ENCODE measurements around the gene PLPP1. TPM values are rescaled to one million over a fixed set of nuclear protein-coding genes. Genes with fewer than 3 reads are reported as not detected.
A peak's percentile ranks its signal among the peaks of the same experiment; 100 is the strongest.

Gene PLPP1
- total and polyA plus RNA-seq, 2 experiments from 2014 or later: 39.1 to 97.1 TPM

- TF ChIP-seq ZNF462 (CRISPR knock-in tag; IDR thresholded peaks at IDR 0.05) (no peak), ETS1 (IDR thresholded peaks at IDR 0.05) (no peak), CTCF (conservative IDR thresholded peaks at IDR 0.05; ENCODE audit: low read depth in 2 of 2) (no peak), EZH2 (IDR thresholded peaks at IDR 0.05; ENCODE audit: low read depth, unreplicated experiment) (no peak)
Observed at GRCh38 chr5:55441954-55442353, 92.8 kb downstream of the PLPP1 start (continued).

GRCh38 chr5:55441107-55441771 lies 93.5 kb downstream of the PLPP1 start:
- peaks cover 29% of the 10 kb centered on the region for H3K4me1 ChIP-seq (ENCODE audit: insufficient read depth)
- H3K36me3 ChIP-seq (ENCODE audit: insufficient read depth): peaks cover 5% of the 10 kb centered on the region; the same call in 1 of the 2 replicates
- TF ChIP-seq EZH2 (IDR thresholded peaks at IDR 0.05; ENCODE audit: low read depth, unreplicated experiment) (no peak), ZNF114 (CRISPR knock-in tag; IDR thresholded peaks at IDR 0.05) (no peak)
- 0 out of 2 replicates have a peak overlapping the region, but pooled peaks have one; percentile 28 for H3K4me2 ChIP-seq
- DNase-seq (ENCODE audit: low spot score) (peak; percentile 22), ATAC-seq (peak; percentile 28)
- Mint-ChIP-seq H3K9me3 (peaks cover 6% of the 10 kb centered on the region), H3K36me3 (ENCODE audit: low read depth) (peaks cover 36% of the 10 kb centered on the region), H3K27me3 (ENCODE audit: insufficient read depth, low read depth, poor library complexity) (peaks cover 4% of the 10 kb centered on the region), H3K4me3 (no peak overlapping the region), H3K27ac (0 out of 2 replicates have a peak overlapping the region, but pooled peaks have one; percentile 46), H3K4me1 (peaks cover 42% of the 10 kb centered on the region)
- no peak overlapping the region for H2AFZ ChIP-seq
- H3K27me3 ChIP-seq (ENCODE audit: insufficient read depth): no peaks in the 10 kb centered on the region
- H3K4me3 ChIP-seq: no peak overlapping the region
- H3K27ac ChIP-seq (ENCODE audit: low read depth): peak overlapping the region; percentile 81
- peaks cover 32% of the 10 kb centered on the region for H3K79me2 ChIP-seq (replicated peaks; ENCODE audit: insufficient read depth)
- H3K9me2 ChIP-seq (ENCODE audit: insufficient read depth): no peaks in the 10 kb centered on the region
- H4K20me1 ChIP-seq (replicated peaks; ENCODE audit: insufficient read depth): no peaks in the 10 kb centered on the region
- no peaks in the 10 kb centered on the region; the same call in 1 of the 2 replicates for H3F3A ChIP-seq (replicated peaks; ENCODE audit: low read depth)
